PC-9 (cell line): ENCODE data around the gene DHRS7B.

Experiments
- EZH2 ChIP-seq: fragments of 200-600 bp; sonication (generic); IDR thresholded peaks from 2 replicates; pipeline ENCODE4 v1.8.0; 2017; ENCODE audit warnings: antibody characterized with exemption, low read depth
- TF ChIP-seq, protein P1 (sequence below): fragments of 200-600 bp; sonication (generic); conservative IDR thresholded peaks from 2 replicates; pipeline ENCODE4 v1.6.1; 2017; ENCODE audit warnings: mixed run types, antibody characterized with exemption, mild to moderate bottlenecking, moderate library complexity

DNA sequence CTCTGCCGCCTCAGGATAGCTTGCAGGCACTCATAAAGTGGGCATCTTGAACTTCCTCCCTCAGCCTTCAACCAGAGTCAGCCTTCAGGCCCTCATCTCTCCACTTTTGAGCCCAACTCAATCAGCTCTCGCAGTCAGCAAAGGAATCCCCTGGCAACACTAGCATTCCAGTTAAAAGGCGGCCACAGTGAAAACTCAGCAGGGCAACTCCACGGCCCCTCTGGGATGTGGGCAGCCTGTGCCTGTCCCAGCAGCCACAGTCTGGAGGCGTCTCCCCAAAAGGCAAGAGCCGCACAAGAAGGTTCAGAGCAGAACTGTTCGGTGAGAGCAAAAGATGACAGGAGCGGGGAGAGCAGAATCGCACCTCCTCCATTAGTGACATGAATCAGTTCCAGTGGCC is 78.2 kb downstream of the DHRS7B start:
- TF ChIP-seq, protein P1, sequence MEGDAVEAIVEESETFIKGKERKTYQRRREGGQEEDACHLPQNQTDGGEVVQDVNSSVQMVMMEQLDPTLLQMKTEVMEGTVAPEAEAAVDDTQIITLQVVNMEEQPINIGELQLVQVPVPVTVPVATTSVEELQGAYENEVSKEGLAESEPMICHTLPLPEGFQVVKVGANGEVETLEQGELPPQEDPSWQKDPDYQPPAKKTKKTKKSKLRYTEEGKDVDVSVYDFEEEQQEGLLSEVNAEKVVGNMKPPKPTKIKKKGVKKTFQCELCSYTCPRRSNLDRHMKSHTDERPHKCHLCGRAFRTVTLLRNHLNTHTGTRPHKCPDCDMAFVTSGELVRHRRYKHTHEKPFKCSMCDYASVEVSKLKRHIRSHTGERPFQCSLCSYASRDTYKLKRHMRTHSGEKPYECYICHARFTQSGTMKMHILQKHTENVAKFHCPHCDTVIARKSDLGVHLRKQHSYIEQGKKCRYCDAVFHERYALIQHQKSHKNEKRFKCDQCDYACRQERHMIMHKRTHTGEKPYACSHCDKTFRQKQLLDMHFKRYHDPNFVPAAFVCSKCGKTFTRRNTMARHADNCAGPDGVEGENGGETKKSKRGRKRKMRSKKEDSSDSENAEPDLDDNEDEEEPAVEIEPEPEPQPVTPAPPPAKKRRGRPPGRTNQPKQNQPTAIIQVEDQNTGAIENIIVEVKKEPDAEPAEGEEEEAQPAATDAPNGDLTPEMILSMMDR: no peak
- TF ChIP-seq EZH2: no peak
